ENCODE measurements around the gene GLT6D1. TPM values are rescaled to one million over a fixed set of nuclear protein-coding genes. Genes with fewer than 3 reads are reported as not detected.

GLT6D1 gene
- total RNA-seq, 2 experiments from 2014 or later = not detected

DNA sequence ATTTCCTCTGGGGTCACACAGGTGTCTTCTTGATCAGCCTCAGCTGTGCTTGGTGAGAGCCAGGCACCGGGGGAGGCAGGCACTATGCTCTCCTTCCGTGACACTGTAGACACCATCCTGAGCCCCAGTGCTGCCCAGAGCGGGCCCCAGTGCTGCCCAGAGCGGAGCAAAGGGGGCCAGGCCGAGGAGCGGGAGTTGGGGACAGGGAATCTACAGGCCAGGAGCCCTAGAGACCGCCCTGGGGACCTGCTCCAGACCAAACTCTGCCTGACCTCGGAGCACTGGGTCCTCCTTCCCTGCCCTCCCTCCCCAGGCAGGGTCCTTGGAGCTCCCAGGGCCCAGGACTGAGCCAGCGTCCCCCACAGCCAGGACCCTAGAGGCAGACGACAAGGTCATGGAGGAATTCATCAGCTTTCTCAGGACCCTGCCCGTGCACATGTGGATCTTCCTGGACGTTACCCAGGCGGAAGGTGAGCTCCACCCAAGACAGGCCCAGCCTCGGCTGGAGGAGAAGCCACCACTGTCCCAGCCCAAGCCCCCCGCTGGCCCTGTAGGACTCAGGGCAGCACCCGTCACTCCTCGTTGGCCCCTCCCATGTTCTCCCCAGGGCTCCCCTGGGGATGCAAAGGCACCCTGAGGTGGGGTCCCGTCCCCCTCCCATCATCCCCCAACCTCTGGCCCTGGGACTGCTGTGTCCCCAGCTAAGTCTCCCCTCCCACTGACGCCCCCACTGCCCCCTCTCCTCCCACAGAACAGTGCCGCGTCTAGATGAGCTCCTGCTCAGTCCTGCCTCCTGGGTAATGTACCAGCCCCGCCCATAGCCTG lies 47.6 kb downstream of the GLT6D1 start:
- H3K4me3 Mint-ChIP-seq = no peak overlapping the region
- CTCF ChIA-PET = no interaction called here
- ATAC-seq (no peak), DNase-seq (no peak)
- H3K27ac Mint-ChIP-seq = no peak overlapping the region
- POLR2A ChIA-PET = no interaction called here
- H3K27me3 Mint-ChIP-seq (ENCODE audit: low read depth) = peaks cover 4% of the 10 kb centered on the region
- no peaks in the 10 kb centered on the region for H3K9me3 Mint-ChIP-seq (ENCODE audit: insufficient read depth)
- no peaks in the 10 kb centered on the region for H3K36me3 Mint-ChIP-seq (ENCODE audit: low read depth)
- no peaks in the 10 kb centered on the region for H3K4me1 Mint-ChIP-seq (ENCODE audit: low read depth)

DNA sequence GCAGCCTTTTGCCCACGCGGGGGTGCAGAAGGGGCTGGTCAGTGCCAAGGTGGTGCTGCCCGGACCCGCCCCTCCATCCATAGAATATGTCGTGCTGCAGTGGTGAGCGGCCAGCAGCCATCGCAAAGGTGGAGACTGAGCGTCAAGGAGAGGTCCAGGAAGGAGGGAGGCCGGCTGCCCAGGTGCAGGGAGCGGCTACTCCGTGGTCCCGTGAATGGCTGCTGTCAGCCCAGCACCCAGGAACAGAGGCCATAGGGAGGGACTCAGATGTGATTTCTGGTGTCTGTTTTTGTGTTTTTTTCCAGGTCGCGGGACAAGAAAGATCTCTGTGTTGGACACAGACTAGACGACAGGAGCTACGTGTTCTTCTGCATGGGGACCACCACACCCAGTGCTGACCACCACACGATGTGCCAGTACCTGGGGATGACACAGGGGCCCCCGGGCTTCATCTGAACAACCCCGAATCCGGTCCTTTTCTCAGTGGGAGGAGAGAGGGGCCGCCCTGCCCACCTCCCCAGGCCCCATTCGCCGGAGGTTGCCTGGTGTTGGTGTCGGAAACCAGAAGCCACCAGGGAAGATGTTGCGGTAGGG lies 48.8 kb downstream of the GLT6D1 start:
- Mint-ChIP-seq H3K4me1 (ENCODE audit: low read depth) (no peaks in the 10 kb centered on the region), H3K9me3 (ENCODE audit: insufficient read depth) (no peaks in the 10 kb centered on the region), H3K4me3 (no peak overlapping the region), H3K36me3 (ENCODE audit: low read depth) (no peaks in the 10 kb centered on the region), H3K27ac (no peak overlapping the region), H3K27me3 (ENCODE audit: low read depth) (no peaks in the 10 kb centered on the region)
- ATAC-seq = no peak
- no peak for DNase-seq
- ChIA-PET POLR2A (no interaction called here), CTCF (no interaction called here)

DNA sequence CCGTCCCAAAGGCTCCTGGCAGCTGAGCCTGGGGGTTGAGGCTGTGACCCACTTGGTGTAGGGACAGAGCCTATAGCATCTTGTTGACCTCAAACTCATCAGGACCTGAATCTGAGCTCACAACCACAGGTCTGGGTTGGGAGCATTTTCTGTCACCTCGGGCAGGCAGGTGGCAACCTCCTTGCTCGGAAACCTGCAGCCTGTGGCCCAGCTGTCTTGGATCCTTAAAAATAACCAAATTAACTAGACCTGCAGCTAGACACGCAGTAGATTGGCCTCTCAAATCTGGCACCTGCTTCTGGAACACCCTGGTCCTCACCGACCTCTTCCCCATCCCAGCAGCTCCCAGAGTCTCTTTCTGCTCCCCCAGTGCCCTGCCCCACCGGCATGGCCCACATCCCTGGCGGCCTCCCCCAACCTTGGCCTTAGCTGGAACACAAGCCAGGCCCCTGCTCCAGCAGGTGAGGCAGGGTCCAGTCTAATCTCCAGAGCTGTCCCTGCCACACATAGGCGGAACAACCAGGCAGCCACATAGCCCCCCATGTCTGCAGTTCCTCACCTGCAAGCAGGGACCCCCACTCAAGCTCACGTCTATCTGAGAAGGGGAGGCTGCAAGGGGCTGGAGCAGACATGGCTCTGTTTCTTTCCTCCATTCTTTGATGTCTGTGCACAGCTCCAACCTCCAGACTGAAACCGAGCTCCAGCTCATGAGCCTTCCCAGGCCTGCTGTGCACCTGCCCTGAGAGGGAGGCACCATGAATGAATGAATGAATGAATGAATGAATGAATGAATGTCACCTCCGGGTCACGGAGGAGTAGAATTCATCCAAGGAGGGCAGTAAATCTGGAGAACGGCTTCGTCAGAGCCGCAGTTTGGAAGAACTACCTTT lies 49.5 kb downstream of the GLT6D1 start:
- H3K27ac Mint-ChIP-seq = no peak overlapping the region
- ChIA-PET POLR2A (no interaction called here), CTCF (no interaction called here)
- H3K36me3 Mint-ChIP-seq (ENCODE audit: low read depth) = no peaks in the 10 kb centered on the region
- ATAC-seq (no peak), DNase-seq (no peak)
- no peaks in the 10 kb centered on the region for H3K9me3 Mint-ChIP-seq (ENCODE audit: insufficient read depth)
- no peak overlapping the region for H3K4me3 Mint-ChIP-seq
- H3K4me1 Mint-ChIP-seq (ENCODE audit: low read depth) = no peaks in the 10 kb centered on the region
- no peaks in the 10 kb centered on the region for H3K27me3 Mint-ChIP-seq (ENCODE audit: low read depth)

DNA sequence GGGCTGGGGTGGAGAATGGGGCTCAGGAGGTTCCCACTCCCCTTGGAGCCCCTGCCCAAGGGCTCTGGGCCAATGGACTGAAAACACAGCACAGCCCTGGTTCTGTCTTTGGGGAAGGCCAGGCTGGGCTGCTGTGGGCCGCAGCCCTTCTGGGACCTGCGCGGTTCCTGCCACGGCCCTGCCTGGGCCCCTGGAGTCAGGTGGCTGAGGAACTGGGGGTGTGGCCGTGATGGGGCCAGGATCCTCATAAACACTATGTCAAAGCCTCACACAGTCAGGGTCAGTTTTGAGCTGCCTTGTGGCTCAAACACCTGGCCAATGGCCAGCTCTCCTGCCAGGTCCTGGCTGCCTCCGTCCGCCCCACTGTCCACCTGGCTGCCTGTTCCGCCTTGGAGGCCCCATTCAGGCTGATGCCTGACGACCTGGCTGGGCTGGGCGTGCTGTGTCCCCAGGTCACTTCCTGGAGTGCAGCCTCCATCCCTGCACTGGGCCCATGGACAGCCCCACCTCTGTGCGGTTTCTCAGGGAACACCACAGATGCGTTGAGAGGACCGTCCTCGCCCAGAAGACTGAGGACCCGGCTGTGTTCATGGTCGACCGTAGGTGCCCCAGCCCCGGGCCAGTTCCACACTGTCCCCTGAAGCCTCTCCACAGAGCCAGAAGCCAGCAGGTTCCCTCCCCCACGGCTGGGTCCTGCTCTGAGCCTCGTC lies 50.3 kb downstream of the GLT6D1 start:
- Mint-ChIP-seq H3K27ac (no peak overlapping the region), H3K4me3 (no peak overlapping the region), H3K27me3 (ENCODE audit: low read depth) (no peaks in the 10 kb centered on the region), H3K9me3 (ENCODE audit: insufficient read depth) (no peaks in the 10 kb centered on the region), H3K36me3 (ENCODE audit: low read depth) (no peaks in the 10 kb centered on the region), H3K4me1 (ENCODE audit: low read depth) (no peaks in the 10 kb centered on the region)
- POLR2A ChIA-PET = no interaction called here
- no peak for ATAC-seq
- no peak for DNase-seq
- CTCF ChIA-PET = no interaction called here

DNA sequence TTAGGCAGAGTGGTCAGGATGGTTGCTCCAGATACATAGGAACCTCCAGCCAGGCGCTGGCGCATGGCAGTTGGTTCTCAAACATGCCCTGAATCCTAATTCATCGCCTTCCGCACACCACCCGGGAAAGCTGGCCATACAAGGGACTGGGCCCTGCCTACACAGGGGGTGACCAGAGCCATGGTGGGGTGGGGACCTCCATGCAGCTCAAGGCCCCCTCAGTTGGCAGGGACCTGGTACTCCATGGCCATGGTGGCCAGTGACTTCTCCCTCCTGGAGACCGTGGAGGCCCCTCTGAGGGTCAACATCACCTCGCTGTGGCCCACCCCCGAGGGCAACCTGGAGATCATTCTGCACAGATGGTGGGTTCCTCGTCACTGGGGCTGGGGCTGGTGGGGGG lies 51.0 kb downstream of the GLT6D1 start:
- no peak overlapping the region for H3K4me3 Mint-ChIP-seq
- no peaks in the 10 kb centered on the region for H3K4me1 Mint-ChIP-seq (ENCODE audit: low read depth)
- H3K27me3 Mint-ChIP-seq (ENCODE audit: low read depth) = no peaks in the 10 kb centered on the region
- POLR2A ChIA-PET = no interaction called here
- ATAC-seq = no peak
- no peaks in the 10 kb centered on the region for H3K36me3 Mint-ChIP-seq (ENCODE audit: low read depth)
- H3K27ac Mint-ChIP-seq = no peak overlapping the region
- H3K9me3 Mint-ChIP-seq (ENCODE audit: insufficient read depth) = no peaks in the 10 kb centered on the region
- no peak for DNase-seq
- CTCF ChIA-PET = no interaction called here

DNA sequence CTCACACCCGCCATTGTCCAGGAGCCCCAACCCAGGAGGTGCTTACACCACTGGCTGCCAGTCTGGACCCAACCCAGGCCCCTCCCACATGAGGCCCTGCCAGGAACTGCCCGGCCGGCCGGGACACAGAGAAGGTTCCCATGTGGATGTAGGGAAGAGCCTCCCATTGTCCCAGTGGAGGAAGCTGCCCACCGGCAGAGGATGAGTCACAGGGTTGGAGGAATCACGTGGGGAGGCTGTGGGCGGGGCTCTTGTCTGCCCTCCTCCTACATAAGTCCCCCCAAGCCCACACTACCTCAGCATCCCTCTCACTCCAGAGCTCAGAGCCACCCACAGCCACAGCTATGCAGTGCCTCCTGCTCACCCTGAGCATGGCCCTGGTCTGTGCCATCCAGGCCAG lies 51.7 kb downstream of the GLT6D1 start:
- no peak overlapping the region for H3K4me3 Mint-ChIP-seq
- H3K27ac Mint-ChIP-seq = no peak overlapping the region
- no peak for DNase-seq
- no peaks in the 10 kb centered on the region for H3K9me3 Mint-ChIP-seq (ENCODE audit: insufficient read depth)
- no peaks in the 10 kb centered on the region for H3K27me3 Mint-ChIP-seq (ENCODE audit: low read depth)
- no peaks in the 10 kb centered on the region for H3K36me3 Mint-ChIP-seq (ENCODE audit: low read depth)
- ATAC-seq = no peak
- ChIA-PET CTCF (no interaction called here), POLR2A (no interaction called here)
- no peaks in the 10 kb centered on the region for H3K4me1 Mint-ChIP-seq (ENCODE audit: low read depth)

DNA sequence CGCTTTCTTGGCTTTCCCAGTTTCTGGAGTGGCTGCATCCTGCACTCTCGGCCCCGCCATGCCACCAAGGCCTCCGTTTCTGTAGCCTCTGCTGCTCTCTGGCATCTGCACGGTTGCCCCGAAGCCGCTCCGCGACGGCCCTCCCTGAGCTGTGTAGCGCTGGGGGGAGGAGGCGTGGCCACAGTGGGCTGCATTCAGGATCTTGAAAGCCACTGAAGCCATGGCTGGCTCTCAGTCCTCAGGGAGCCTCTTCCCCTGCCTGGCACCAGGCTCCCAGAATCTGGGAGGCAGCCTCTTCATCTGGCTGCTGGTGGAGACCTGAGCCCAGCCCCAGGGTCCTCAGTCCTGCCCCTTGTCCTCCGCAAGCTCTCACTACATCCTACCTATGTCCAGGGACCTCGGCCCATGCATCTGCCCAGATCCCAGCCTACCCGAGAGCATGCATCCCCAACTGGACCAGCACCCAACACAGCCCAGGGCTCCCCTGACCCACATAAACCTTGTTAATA lies 52.7 kb downstream of the GLT6D1 start:
- ATAC-seq (no peak), DNase-seq (no peak)
- Mint-ChIP-seq H3K9me3 (ENCODE audit: insufficient read depth) (no peaks in the 10 kb centered on the region), H3K27ac (no peak overlapping the region), H3K4me1 (ENCODE audit: low read depth) (no peaks in the 10 kb centered on the region), H3K36me3 (ENCODE audit: low read depth) (no peaks in the 10 kb centered on the region), H3K27me3 (ENCODE audit: low read depth) (no peaks in the 10 kb centered on the region), H3K4me3 (no peak overlapping the region)
- ChIA-PET CTCF (no interaction called here), POLR2A (no interaction called here)

DNA sequence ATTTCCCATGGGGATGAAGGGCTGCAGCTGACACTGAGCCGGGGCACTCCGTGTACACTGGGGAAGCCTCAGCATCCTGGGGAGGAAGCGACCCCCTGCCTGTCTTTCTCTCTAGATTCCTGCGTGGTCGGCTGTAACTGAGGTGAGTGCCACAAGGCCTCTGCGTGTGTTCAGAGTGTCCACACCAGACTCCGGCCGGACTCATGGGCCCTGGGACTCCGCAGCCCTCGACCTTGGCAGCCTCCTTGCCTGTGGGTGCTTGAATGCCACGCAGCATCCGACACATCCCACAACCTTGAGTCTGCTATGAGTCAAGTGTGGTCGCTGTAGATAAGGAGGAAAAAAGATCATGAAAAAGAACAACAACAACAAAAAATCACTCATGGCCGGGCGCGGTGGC lies 54.4 kb downstream of the GLT6D1 start:
- CTCF ChIA-PET = no interaction called here
- no peak overlapping the region for H3K4me3 Mint-ChIP-seq
- no peak overlapping the region for H3K27ac Mint-ChIP-seq

DNA sequence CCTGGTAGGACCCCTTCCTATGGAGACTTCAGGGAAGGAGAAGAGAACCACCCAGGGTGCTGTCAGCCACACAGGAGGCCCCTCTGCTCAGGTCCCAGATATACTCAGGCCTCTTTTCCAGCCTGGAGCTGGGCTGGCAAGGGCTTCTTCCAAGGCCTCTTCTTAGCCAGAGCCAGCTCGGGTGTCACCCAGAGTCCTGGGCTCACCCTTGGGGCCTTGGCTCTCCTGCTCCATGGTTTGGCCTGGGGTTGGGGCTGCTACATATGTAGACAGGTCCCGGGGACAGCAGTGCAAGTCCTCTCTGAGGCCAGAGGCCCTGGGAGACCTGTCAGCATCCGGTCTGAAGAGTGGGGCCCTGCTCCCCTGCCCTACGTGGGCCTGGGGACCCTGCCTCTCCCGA lies 55.0 kb downstream of the GLT6D1 start:
- DNase-seq = no peak
- ATAC-seq = no peak
- Mint-ChIP-seq H3K27me3 (ENCODE audit: low read depth) (no peaks in the 10 kb centered on the region), H3K27ac (no peak overlapping the region), H3K4me3 (no peak overlapping the region), H3K36me3 (ENCODE audit: low read depth) (no peaks in the 10 kb centered on the region), H3K9me3 (ENCODE audit: insufficient read depth) (no peaks in the 10 kb centered on the region), H3K4me1 (ENCODE audit: low read depth) (no peaks in the 10 kb centered on the region)
- ChIA-PET CTCF (no interaction called here), POLR2A (no interaction called here)

More for the DNA sequence above, 54.4 kb downstream of the GLT6D1 start:
- H3K27me3 Mint-ChIP-seq (ENCODE audit: low read depth) = no peaks in the 10 kb centered on the region
- no peaks in the 10 kb centered on the region for H3K9me3 Mint-ChIP-seq (ENCODE audit: insufficient read depth)
- no peaks in the 10 kb centered on the region for H3K4me1 Mint-ChIP-seq (ENCODE audit: low read depth)
- POLR2A ChIA-PET = no interaction called here
- no peak for DNase-seq
- no peaks in the 10 kb centered on the region for H3K36me3 Mint-ChIP-seq (ENCODE audit: low read depth)
- ATAC-seq = no peak

DNA sequence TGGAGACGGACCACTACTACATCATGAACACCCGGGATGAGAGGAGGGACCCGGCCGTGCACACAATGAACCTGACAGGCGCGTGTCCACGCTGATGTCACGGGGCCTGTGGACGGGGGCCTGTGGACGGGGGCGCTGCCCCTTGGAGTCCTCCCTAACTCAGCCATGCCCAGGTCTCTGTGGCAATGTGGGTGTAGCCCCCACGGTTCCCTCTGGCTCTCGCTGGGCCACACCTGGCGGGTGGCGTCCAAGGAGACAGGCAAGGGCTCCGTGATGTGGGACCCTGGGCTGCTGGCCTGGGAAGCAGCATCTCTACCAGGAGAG lies 55.7 kb downstream of the GLT6D1 start:
- H3K27me3 Mint-ChIP-seq (ENCODE audit: low read depth) = no peaks in the 10 kb centered on the region
- H3K9me3 Mint-ChIP-seq (ENCODE audit: insufficient read depth) = no peaks in the 10 kb centered on the region
- CTCF ChIA-PET = no interaction called here
- H3K27ac Mint-ChIP-seq = no peak overlapping the region
- no peaks in the 10 kb centered on the region for H3K36me3 Mint-ChIP-seq (ENCODE audit: low read depth)
- H3K4me1 Mint-ChIP-seq (ENCODE audit: low read depth) = no peaks in the 10 kb centered on the region
- H3K4me3 Mint-ChIP-seq = no peak overlapping the region
- POLR2A ChIA-PET = no interaction called here
- ATAC-seq (no peak), DNase-seq (no peak)

DNA sequence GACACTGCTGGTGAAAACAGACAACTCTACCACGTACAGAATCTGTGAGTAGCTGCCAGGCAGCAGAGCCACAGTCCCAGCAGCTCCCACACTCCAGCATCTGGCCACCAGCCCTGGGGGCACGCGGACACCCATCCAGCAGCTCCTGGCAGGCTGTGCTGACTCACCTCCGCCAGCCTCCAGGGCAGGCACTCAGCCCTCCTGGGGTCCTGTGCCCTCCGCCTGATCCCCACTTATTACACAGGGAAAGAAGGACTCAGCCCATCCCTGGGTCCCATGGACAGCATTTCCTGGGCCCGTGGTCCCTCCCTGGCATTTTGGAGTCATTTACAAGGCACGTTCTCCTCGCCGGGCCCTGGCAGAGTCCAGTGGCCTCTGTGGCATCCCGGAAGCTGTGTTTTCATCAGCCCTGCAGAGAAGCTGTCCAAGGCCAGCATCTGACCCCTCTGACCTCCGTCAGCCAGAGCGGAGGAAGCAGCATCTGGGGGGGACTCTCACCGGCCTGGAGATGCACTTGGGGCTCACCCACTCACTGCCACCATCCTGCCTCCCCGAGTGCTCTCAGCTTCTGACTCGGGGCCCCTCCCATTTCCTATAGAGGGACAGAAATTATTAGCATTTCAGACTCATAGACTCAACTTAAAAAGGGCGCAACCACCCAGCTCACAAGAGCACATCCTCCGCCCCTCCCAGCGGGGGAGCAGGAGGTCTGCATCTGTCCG lies 56.2 kb downstream of the GLT6D1 start:
- POLR2A ChIA-PET = no interaction called here
- no peak for DNase-seq
- no peaks in the 10 kb centered on the region for H3K36me3 Mint-ChIP-seq (ENCODE audit: low read depth)
- H3K4me3 Mint-ChIP-seq = no peak overlapping the region
- H3K27ac Mint-ChIP-seq = no peak overlapping the region
- no peaks in the 10 kb centered on the region for H3K4me1 Mint-ChIP-seq (ENCODE audit: low read depth)
- CTCF ChIA-PET = no interaction called here
- no peak for ATAC-seq
- no peaks in the 10 kb centered on the region for H3K9me3 Mint-ChIP-seq (ENCODE audit: insufficient read depth)
- H3K27me3 Mint-ChIP-seq (ENCODE audit: low read depth) = no peaks in the 10 kb centered on the region

All from activated CD8-positive, alpha-beta T cell treated with anti-CD3 and anti-CD28 coated beads, Interleukin-2, amount 10 ng/mL, durations not matched to agents 7 days and 5 days (primary cell).